Natural killer cell (primary cell): ENCODE measurements around the gene LY6G6F. TPM values are rescaled to one million over a fixed set of nuclear protein-coding genes. Genes with fewer than 3 reads are reported as not detected.

Experiments used
- ATAC-seq, 3 donors: fragments of 150-1000 bp in 2 of 3; fragments of 200-7000 bp in 1 of 3; cut with Tn5 transposase; 1 replicate in 1 of 3; 2 replicates in 2 of 3; pipeline ENCODE4 v1.10.0; 2021; ENCODE audit warnings: mild to moderate bottlenecking in 2 of 3, moderate library complexity in 2 of 3
- DNase-seq, 2 donors: peaks; one replicate each; pipeline versions ENCODE4 v3.0.0 to v3.0.0-alpha.2; 2013 to 2021; ENCODE audit warnings: mixed read lengths in 1 of 2
- H3K27ac ChIP-seq: one replicate; pipeline ENCODE4 v1.5.1; 2013; ENCODE audit warnings: mild to moderate bottlenecking, low read length
- H3K27me3 ChIP-seq: one replicate; pipeline ENCODE4 v1.6.1; 2013; ENCODE audit warnings: low read length; ENCODE audit not compliant: control insufficient read depth, insufficient read depth
- H3K36me3 ChIP-seq: one replicate; pipeline ENCODE4 v1.6.1; 2013; ENCODE audit warnings: low read length; ENCODE audit not compliant: control insufficient read depth, insufficient read depth
- H3K4me1 ChIP-seq: one replicate; pipeline ENCODE4 v1.6.1; 2013; ENCODE audit warnings: low read length; ENCODE audit not compliant: control insufficient read depth, insufficient read depth
- H3K4me3 ChIP-seq: one replicate; pipeline ENCODE4 v1.5.1; 2013; ENCODE audit warnings: low read length
- H3K9me3 ChIP-seq: one replicate; pipeline ENCODE4 v1.6.1; 2013; ENCODE audit warnings: low read length; ENCODE audit not compliant: control insufficient read depth, insufficient read depth
- H3K27ac Mint-ChIP-seq, 2 donors: one replicate each; pipeline ENCODE4 v1.8.0; 2022; ENCODE audit warnings: mild to moderate bottlenecking in 2 of 2, mixed read lengths in 2 of 2, moderate library complexity in 1 of 2
- H3K27me3 Mint-ChIP-seq, 2 donors: one replicate each; pipeline ENCODE4 v1.8.0; 2022; ENCODE audit warnings: low read depth in 2 of 2, mixed read lengths in 2 of 2
- H3K36me3 Mint-ChIP-seq: one replicate; pipeline ENCODE4 v1.8.0; 2022; ENCODE audit warnings: mixed read lengths
- H3K4me1 Mint-ChIP-seq, 2 donors: one replicate each; pipeline ENCODE4 v1.8.0; 2022; ENCODE audit warnings: mixed read lengths in 2 of 2
- H3K4me3 Mint-ChIP-seq: one replicate; pipeline ENCODE4 v1.8.0; 2022; ENCODE audit warnings: mild to moderate bottlenecking, moderate library complexity, mixed read lengths
- H3K9me3 Mint-ChIP-seq, 2 donors: one replicate each; pipeline ENCODE4 v1.8.0; 2022; ENCODE audit warnings: mixed read lengths in 2 of 2
- CTCF ChIP-seq: fragments of 200-600 bp; IDR thresholded peaks from one replicate; pipeline ENCODE4 v1.8.0; 2022; ENCODE audit warnings: antibody characterized with exemption
- WGBS: methylation state at CpG from one replicate; pipeline ENCODE4 v1.1.7; 2013; ENCODE audit warnings: missing lambda C conversion rate; ENCODE audit not compliant: insufficient coverage; 5-methylcytosine and 5-hydroxymethylcytosine counted together
- intact Hi-C: fragments of 100-400 bp; cut with micrococcal nuclease; formaldehyde crosslinking; loops from one replicate; pipeline ENCODE4 v1.14.2; 2022
- total RNA-seq, 4 donors: library from RNA; stranded (reverse); fragments of 120-200 nt in 1 of 4; gene quantifications; one replicate each; pipeline versions ENCODE4 v1.2.3 to v1.2.4, GENCODE V29; 2013 to 2022

The LY6G6F gene
- total RNA-seq, 3 donors from 2014 or later (not counting 1 experiment from before 2014, with no cell fraction given) = 0.97 to 3.2 (median 1.4) TPM

DNA sequence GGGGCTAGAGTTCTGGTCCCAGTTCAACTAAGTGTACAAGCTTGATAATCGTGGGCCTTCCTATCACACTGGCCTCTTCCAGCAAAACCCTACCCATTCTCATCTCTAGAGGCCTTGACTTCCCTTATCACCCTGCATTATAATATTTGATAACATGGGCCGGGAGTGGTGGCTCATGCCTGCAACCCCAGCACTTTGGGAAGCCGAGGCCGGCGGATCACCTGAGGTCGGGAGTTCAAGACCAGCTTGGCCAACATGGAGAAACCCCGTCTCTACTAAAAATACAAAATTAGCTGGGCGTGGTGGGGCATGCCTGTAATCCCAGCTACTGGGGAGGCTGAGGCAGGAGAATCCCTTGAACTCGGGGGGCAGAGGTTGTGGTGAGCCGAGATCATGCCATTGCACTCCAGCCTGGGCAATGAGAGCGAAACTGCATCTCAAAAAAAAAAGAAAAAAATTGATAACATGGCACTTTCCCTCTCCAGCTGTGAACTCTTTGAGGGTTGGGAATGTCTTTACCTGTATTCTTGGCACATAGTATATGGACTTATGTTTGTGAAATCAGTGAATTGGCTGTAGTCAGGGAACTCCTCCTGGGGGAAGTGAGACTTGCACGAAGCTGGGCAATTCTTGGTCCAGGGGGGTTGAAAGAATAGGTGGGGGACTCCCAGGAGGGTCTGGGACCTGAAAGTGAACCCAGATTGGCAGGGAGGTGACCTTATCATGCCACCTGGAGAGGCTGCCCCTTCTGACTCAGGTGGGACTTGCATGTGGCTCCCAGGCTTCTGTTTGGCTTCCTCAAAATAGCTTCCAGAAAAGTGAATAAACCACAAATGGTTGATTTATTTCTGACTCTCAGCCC lies 45.2 kb upstream of the LY6G6F start:
- H3K4me3 Mint-ChIP-seq = peak overlapping the region; percentile 90

DNA sequence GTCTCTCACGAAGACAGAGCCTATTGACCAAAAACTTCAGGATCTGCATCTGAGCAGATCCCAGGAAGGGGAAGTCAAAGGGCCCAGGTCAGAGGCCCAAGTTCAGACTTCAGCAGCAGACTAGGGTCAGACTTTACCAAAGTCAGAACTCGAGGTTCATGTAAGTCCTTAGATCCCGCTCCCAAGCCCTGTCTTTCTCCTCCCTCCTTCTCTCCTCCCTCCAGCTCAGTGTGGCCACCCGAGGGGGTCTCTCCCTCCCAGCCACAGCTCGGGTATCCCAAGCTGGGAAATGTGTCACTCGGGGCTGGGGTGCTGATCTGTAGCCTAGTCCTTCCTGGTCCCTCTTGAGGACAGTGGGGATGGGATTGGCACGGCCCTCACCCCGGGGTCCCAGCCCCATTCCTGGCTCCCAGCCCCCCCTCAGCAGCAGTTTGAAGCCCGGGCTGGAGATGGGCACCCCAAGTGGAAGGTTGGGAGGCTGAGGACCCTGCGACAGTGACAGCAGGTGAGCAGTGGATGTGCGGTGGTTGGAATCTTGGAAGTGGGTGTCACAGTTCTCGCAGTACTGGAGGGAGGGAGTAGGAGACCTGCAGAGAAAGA lies 44.4 kb upstream of the LY6G6F start:
- Mint-ChIP-seq H3K4me1 (peaks cover 62 to 78% of the 10 kb centered on the region in 2 donors), H3K27me3 (no peaks in the 10 kb centered on the region), H3K4me3 (peak overlapping the region; percentile 53), H3K27ac (peak overlapping the region in 1 of 2 donors; percentile 89), H3K9me3 (no peaks in the 10 kb centered on the region), H3K36me3 (no peaks in the 10 kb centered on the region)
- Histone ChIP-seq H3K4me3 (no peak overlapping the region), H3K4me1 (peaks cover 76% of the 10 kb centered on the region), H3K9me3 (no peaks in the 10 kb centered on the region), H3K27ac (no peak overlapping the region), H3K36me3 (peaks cover 23% of the 10 kb centered on the region), H3K27me3 (no peaks in the 10 kb centered on the region)
- 96% methylated on average over 12 of the region's 12 CpGs for WGBS
- intact Hi-C loops = loop anchor here (5.0 to 10.0 kb wide), 2 partner anchors 105 to 513 kb away; partner anchors contain the start of genes AGPAT1 and RNF5
- ATAC-seq (no peak), DNase-seq (no peak)
- TF ChIP-seq CTCF = no peak

More for the DNA sequence above, 45.2 kb upstream of the LY6G6F start:
- Histone ChIP-seq H3K27ac (peak overlapping the region; percentile 69), H3K27me3 (no peaks in the 10 kb centered on the region), H3K4me3 (peak overlapping the region; percentile 88), H3K4me1 (peaks cover 72% of the 10 kb centered on the region), H3K9me3 (no peaks in the 10 kb centered on the region), H3K36me3 (peaks cover 21% of the 10 kb centered on the region)
- no peak for TF ChIP-seq CTCF
- H3K4me1 Mint-ChIP-seq = peaks cover 58 to 75% of the 10 kb centered on the region in 2 donors
- intact Hi-C loops = loop anchor here (5.0 to 10.0 kb wide), 2 partner anchors 104 to 513 kb away; partner anchors contain the start of genes AGPAT1 and RNF5
- DNase-seq = no peak
- no peaks in the 10 kb centered on the region for H3K9me3 Mint-ChIP-seq
- H3K27me3 Mint-ChIP-seq = no peaks in the 10 kb centered on the region
- H3K36me3 Mint-ChIP-seq = no peaks in the 10 kb centered on the region
- 96% methylated on average over 12 of the region's 12 CpGs for WGBS
- ATAC-seq = no peak
- H3K27ac Mint-ChIP-seq = peak overlapping the region; percentile 83 to 89

GRCh38 chr6:31663126-31663960 lies 43.3 kb upstream of the LY6G6F start:
- peak overlapping the region; percentile 96 for H3K4me3 Mint-ChIP-seq
- no peaks in the 10 kb centered on the region for H3K9me3 ChIP-seq
- H3K4me3 ChIP-seq = no peak overlapping the region
- intact Hi-C loops = loop anchor here (5.0 to 10.0 kb wide), 2 partner anchors 106 to 511 kb away; partner anchors contain the start of genes AGPAT1 and RNF5
- H3K36me3 ChIP-seq = peaks cover 28% of the 10 kb centered on the region
- H3K27me3 ChIP-seq = no peaks in the 10 kb centered on the region
- H3K4me1 Mint-ChIP-seq = peaks cover 53 to 75% of the 10 kb centered on the region in 2 donors
- no peak for TF ChIP-seq CTCF
- no peak for ATAC-seq
- DNase-seq = no peak
- peaks cover 65% of the 10 kb centered on the region for H3K4me1 ChIP-seq
- no peaks in the 10 kb centered on the region for H3K36me3 Mint-ChIP-seq
- H3K27ac ChIP-seq = peak overlapping the region; percentile 92
- no peaks in the 10 kb centered on the region for H3K9me3 Mint-ChIP-seq
- 89% methylated on average over 8 of the region's 9 CpGs for WGBS
- H3K27me3 Mint-ChIP-seq = no peaks in the 10 kb centered on the region
- H3K27ac Mint-ChIP-seq = peak overlapping the region; percentile 97 to 100
